ENCODE measurements around the gene TTPAL. TPM values are rescaled to one million over a fixed set of nuclear protein-coding genes. Genes with fewer than 3 reads are reported as not detected.

The TTPAL gene
- 10 to 100 TPM; 19.7 to 36.1 TPM for total RNA-seq

- DNase-seq (ENCODE audit: low spot score) = peak; percentile 94
- H3K9me3 Mint-ChIP-seq = no peaks in the 10 kb centered on the region
- H3K27me3 Mint-ChIP-seq = no peaks in the 10 kb centered on the region
- H3K4me3 Mint-ChIP-seq = peak within 1 kb of the TSS; percentile 91
- no peaks in the 10 kb centered on the region for H3K36me3 Mint-ChIP-seq
- H3K27ac Mint-ChIP-seq = peak within 1 kb of the TSS; percentile 90 to 94
- peaks cover 20 to 26% of the 10 kb centered on the region in 2 donors for H3K4me1 Mint-ChIP-seq (ENCODE audit: low read depth in 2 of 2)
- ATAC-seq = peak; percentile 99
Measured at GRCh38 chr20:44475694-44476560, at the start of gene TTPAL. Gene TTPAL, plus strand, starts transcription at chr20:44475874. Its CDS starts 4,126 bp downstream, at chr20:44480000.

DNA sequence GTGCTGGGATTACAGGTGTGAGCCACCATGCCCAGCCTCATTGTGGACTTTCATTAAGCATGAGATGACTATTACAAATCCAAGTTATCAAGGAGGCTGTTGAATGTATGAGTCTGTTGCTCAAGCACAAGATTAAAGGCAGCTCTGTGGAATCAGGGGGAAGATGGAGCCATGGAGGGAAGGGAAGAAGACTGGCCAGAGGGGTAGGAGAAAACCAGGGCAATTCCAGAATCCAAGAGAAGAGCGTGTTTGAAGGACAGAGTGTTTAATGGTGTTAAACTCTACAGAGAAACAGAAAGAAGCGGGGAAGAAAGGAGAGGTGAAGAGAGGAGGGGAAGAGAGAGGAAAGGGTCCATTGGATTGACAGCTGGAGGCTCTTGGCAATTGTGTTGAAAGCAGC lies 49.8 kb upstream of the TTPAL start:
- Mint-ChIP-seq H3K4me3 (no peak overlapping the region), H3K36me3 (no peaks in the 10 kb centered on the region), H3K4me1 (ENCODE audit: low read depth in 2 of 2) (no peaks in the 10 kb centered on the region), H3K27ac (no peak overlapping the region), H3K27me3 (peaks cover 5 to 8% of the 10 kb centered on the region in 2 donors), H3K9me3 (no peaks in the 10 kb centered on the region)
- DNase-seq (ENCODE audit: low spot score) (no peak), ATAC-seq (no peak)

DNA sequence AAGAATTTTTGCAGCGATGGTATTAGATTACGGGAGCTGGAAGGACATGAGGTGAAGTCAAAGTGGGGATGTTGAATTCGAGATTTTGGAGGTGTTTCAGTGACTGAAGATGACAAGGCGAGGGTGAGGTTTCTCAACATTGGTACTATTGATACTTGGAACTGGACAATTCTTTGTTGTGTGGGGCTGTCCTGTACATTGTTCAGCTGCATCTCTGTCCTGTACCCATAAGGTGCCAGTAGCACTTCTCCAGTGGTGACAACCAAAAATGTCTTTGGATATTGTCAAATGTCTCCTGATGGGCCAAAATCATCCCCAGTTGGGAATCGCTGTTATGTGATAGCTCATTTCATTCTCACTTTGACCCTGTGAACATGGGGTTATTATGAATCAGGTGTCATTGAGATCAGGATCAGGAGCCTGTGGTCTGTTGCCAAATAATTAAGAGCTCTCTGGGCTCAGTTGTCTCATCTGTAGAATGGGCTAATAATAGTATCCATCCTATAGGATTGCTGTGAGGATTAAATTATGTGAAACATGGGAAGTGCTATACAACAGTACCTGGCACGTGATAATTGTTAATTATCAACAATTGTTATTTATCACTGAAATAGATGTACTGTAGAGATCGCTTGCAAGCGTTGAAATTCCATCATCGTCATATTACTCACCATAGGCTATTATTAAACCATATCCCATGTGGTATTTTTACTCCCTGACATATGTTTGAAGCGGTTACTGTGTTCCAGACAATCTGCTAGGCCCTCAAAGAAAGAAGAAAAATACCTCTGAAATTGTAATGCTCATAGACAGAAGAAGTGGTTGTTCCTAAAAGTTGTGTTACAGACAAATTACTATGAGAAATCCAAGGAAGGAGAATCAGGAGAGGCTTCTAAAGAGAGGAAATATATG lies 48.5 kb upstream of the TTPAL start:
- ATAC-seq = no peak
- Mint-ChIP-seq H3K4me3 (no peak overlapping the region), H3K9me3 (no peaks in the 10 kb centered on the region)

GRCh38 chr20:44427804-44428173 lies 47.9 kb upstream of the TTPAL start:
- ATAC-seq (no peak), DNase-seq (ENCODE audit: low spot score) (peak; percentile 12)
- H3K4me1 Mint-ChIP-seq (ENCODE audit: low read depth in 2 of 2) = no peaks in the 10 kb centered on the region
- peaks cover 2 to 5% of the 10 kb centered on the region in 2 donors for H3K27me3 Mint-ChIP-seq
- H3K9me3 Mint-ChIP-seq = no peaks in the 10 kb centered on the region
- H3K36me3 Mint-ChIP-seq = no peaks in the 10 kb centered on the region
- H3K4me3 Mint-ChIP-seq = no peak overlapping the region
- no peak overlapping the region for H3K27ac Mint-ChIP-seq

More for the DNA sequence above, 48.5 kb upstream of the TTPAL start:
- DNase-seq (ENCODE audit: low spot score) = peak; percentile 2
- H3K27ac Mint-ChIP-seq = no peak overlapping the region
- H3K36me3 Mint-ChIP-seq = no peaks in the 10 kb centered on the region
- H3K27me3 Mint-ChIP-seq = peaks cover 0 to 4% of the 10 kb centered on the region in 2 donors
- H3K4me1 Mint-ChIP-seq (ENCODE audit: low read depth in 2 of 2) = no peaks in the 10 kb centered on the region

- peak; percentile 8 for DNase-seq (ENCODE audit: low spot score)
- Mint-ChIP-seq H3K4me3 (no peak overlapping the region), H3K4me1 (ENCODE audit: low read depth in 2 of 2) (no peaks in the 10 kb centered on the region), H3K36me3 (no peaks in the 10 kb centered on the region), H3K9me3 (no peaks in the 10 kb centered on the region), H3K27ac (no peak overlapping the region), H3K27me3 (peaks cover 7 to 8% of the 10 kb centered on the region in 2 donors)
- no peak for ATAC-seq
Measured at GRCh38 chr20:44428174-44429016, 47.3 kb upstream of the TTPAL start.

DNA sequence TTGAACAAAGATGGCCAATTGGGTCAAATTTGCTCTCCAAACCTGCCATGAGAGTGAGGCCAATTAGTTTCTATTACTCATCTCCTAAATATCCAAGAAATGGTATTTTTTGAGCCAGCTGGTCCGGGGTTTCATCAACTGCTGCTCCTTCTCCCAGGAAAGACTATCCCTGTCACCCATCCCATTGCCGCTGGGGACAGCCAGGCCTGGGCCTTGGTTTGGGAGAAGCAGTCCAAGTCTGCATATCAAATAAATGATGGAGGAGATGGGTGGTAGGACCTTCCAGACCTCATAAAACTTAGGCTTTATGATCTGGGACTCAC lies 46.7 kb upstream of the TTPAL start:
- H3K4me1 Mint-ChIP-seq (ENCODE audit: low read depth in 2 of 2) = no peaks in the 10 kb centered on the region
- ATAC-seq (no peak), DNase-seq (ENCODE audit: low spot score) (peak; percentile 32)
- no peak overlapping the region for H3K27ac Mint-ChIP-seq
- peaks cover 6 to 7% of the 10 kb centered on the region in 2 donors for H3K27me3 Mint-ChIP-seq
- H3K4me3 Mint-ChIP-seq = no peak overlapping the region
- H3K36me3 Mint-ChIP-seq = no peaks in the 10 kb centered on the region
- H3K9me3 Mint-ChIP-seq = no peaks in the 10 kb centered on the region

- peaks cover 6 to 7% of the 10 kb centered on the region in 2 donors for H3K27me3 Mint-ChIP-seq
- no peaks in the 10 kb centered on the region for H3K36me3 Mint-ChIP-seq
- no peaks in the 10 kb centered on the region for H3K9me3 Mint-ChIP-seq
- no peak for ATAC-seq
- no peak overlapping the region for H3K4me3 Mint-ChIP-seq
- peak; percentile 35 for DNase-seq (ENCODE audit: low spot score)
- no peaks in the 10 kb centered on the region for H3K4me1 Mint-ChIP-seq (ENCODE audit: low read depth in 2 of 2)
- H3K27ac Mint-ChIP-seq = no peak overlapping the region
Measured at GRCh38 chr20:44429419-44430269, 46.0 kb upstream of the TTPAL start.

GRCh38 chr20:44430270-44431065 lies 45.2 kb upstream of the TTPAL start:
- H3K27ac Mint-ChIP-seq = no peak overlapping the region
- H3K9me3 Mint-ChIP-seq = no peaks in the 10 kb centered on the region
- ATAC-seq = peak in 1 of 2 donors; percentile 29
- no peaks in the 10 kb centered on the region for H3K36me3 Mint-ChIP-seq
- no peak overlapping the region for H3K4me3 Mint-ChIP-seq
- peaks cover 6 to 7% of the 10 kb centered on the region in 2 donors for H3K27me3 Mint-ChIP-seq
- H3K4me1 Mint-ChIP-seq (ENCODE audit: low read depth in 2 of 2) = no peaks in the 10 kb centered on the region
- DNase-seq (ENCODE audit: low spot score) = no peak

- no peaks in the 10 kb centered on the region for H3K4me1 Mint-ChIP-seq (ENCODE audit: low read depth in 2 of 2)
- no peaks in the 10 kb centered on the region for H3K9me3 Mint-ChIP-seq
- ATAC-seq (no peak), DNase-seq (ENCODE audit: low spot score) (no peak)
- no peaks in the 10 kb centered on the region for H3K36me3 Mint-ChIP-seq
- no peak overlapping the region for H3K4me3 Mint-ChIP-seq
- H3K27ac Mint-ChIP-seq = no peak overlapping the region
- peaks cover 6 to 7% of the 10 kb centered on the region in 2 donors for H3K27me3 Mint-ChIP-seq
Measured at GRCh38 chr20:44431118-44431501, 44.6 kb upstream of the TTPAL start.

DNA sequence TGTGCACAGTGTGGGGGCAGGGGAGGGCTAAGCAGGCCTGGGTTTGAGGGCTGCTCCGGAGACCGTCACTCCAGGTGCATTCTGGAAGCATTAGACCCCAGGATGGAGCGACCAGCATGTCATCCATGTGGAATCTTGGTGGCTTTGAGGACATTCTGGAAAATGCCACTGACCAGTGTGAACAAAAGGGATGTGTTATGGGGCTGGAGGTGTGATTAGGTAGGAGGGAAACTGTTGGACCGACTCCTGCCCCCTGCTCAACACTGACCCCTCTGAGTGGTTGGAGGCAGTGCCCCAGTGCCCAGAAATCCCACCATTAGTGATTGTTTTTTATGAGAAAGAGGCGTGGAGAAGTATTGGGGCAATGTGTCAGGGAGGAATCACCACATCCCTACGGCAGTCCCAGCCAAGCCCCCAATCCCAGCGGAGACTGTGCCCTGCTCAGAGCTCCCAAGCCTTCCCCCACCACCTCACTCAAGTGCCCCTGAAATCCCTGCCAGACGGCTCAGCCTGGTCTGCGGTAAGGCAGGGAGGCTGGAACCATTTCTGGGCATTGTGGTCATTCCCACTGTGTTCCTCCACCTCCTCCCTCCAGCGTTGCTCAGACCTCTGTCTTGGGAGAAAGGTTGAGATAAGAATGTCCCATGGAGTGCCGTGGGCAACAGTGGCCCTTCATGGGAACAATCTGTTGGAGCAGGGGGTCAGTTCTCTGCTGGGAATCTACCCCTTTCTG lies 44.0 kb upstream of the TTPAL start:
- ATAC-seq = no peak
- Mint-ChIP-seq H3K36me3 (no peaks in the 10 kb centered on the region), H3K4me3 (no peak overlapping the region)

DNA sequence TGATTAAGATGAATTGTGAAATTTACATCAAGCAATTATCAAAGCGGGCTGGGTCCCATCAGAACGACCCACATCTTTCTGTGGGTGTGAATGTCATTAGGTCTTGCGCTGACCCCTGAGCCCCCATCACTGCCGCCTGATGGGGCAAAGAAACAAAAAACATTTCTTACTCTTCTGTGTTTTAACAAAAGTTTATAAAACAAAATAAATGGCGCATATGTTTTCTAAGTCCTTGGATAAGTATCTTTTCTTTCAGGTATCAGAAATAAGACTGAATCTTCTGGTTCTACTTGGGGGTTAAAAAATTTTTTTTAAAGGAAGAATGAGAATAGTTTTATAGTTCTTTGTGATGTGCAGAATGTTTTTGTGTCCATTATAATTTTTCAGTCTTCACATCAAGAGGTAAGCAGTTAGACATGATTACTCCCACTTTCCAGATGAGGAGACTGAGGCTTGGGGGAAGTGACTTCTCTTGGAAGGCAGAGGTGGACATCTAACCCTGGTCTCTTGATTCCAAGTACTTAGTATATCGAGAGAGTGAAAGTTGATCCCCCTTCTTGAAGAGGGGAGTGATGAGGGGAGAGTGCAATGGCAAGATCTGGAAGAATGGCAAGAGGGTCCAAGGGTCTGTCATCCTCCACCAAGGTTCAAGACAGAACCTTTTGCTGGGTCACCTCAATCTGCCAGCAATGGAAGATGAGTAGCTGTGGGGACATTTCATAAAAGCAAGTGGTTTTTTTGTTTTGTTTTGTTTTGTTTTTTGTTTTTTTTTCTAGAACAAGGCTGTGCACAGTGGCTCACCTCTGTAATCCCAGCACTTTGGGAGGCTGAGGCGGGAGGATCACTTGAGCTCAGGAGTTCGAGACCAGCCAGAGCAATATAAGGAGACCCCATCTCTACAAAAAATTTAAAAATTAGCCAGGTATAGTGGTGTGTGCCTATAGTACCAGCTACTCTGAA lies 42.8 kb upstream of the TTPAL start:
- no peak for ATAC-seq

More for the DNA sequence above, 44.0 kb upstream of the TTPAL start:
- no peak for DNase-seq (ENCODE audit: low spot score)
- H3K9me3 Mint-ChIP-seq = no peaks in the 10 kb centered on the region
- peaks cover 5 to 7% of the 10 kb centered on the region in 2 donors for H3K27me3 Mint-ChIP-seq
- no peaks in the 10 kb centered on the region for H3K4me1 Mint-ChIP-seq (ENCODE audit: low read depth in 2 of 2)
- no peak overlapping the region for H3K27ac Mint-ChIP-seq

More for the DNA sequence above, 42.8 kb upstream of the TTPAL start:
- Mint-ChIP-seq H3K27me3 (peaks cover 4 to 7% of the 10 kb centered on the region in 2 donors), H3K4me1 (ENCODE audit: low read depth in 2 of 2) (no peaks in the 10 kb centered on the region), H3K27ac (no peak overlapping the region), H3K9me3 (no peaks in the 10 kb centered on the region), H3K4me3 (no peak overlapping the region), H3K36me3 (no peaks in the 10 kb centered on the region)
- DNase-seq (ENCODE audit: low spot score) = no peak

Data from natural killer cell treated with Interleukin-12 subunit alpha and Interleukin-12 subunit beta and Interleukin-15 and Interleukin-18, amount 100 ng/mL, for 72 hours (primary cell).